GM12873 (cell line): ENCODE results near the gene SC5D.

Experiments used
- CTCF ChIP-seq: IDR thresholded peaks from 2 replicates; pipeline ENCODE4 v1.5.1; 2012; ENCODE audit warnings: low read depth, mild to moderate bottlenecking, moderate library complexity, low read length, control low read depth; ENCODE audit not compliant: insufficient read depth; ENCODE audit errors: missing control alignments

SC5D gene

GRCh38 chr11:121350314-121351082 lies 57.9 kb downstream of the SC5D start:
- no peak for TF ChIP-seq CTCF

- TF ChIP-seq CTCF, result no peak
Measured at GRCh38 chr11:121351083-121351630, 58.6 kb downstream of the SC5D start.

DNA sequence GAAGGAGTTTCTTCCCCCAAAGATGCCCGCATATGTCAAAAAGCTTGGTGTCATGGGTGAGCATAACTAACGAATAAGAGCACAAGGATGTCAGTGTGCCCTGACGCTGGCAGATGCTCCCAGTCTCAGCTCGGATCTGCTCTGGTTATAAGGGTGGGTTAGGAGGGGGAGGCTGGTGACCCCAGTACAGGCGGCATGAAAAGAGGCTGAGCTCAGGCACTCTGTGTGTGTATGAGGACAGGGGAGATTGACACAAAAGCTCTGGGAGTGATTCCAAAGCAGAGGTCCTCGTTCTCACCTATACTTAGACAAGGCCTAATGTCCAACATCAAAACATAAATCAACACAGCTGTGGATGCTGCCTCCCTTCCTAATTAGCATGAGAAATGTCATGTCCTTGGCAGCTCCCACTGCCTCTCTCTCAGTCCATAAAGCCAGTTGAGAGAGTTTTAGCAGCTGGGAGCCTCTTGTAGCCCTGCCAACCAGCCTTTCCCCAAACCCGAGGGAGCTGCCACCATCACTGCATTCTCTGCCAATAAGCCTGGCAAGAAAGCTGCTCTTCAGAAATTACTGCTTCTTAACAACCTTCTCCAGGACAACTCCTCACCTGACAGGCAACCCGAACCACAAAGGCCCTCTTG lies 59.8 kb downstream of the SC5D start:
- no peak for TF ChIP-seq CTCF

DNA sequence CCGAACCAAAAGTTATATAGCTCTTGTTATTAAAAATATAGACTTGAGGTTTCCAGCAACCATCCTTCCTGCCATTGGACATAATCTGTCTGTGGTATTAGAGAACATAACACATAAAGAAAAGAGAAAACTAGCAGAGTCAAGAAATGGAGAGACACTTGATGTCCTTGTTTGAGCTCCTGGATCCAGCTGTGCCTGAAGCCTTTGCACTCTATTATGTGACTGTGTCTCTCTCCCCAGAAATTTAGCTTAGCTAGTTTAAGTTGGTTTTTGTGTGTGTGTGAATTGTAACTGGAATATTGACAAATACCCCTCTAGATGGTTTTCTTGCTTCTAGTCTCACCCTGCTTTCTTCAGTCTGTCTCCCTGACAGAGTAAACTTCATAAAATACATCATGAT lies 61.6 kb downstream of the SC5D start:
- no peak for TF ChIP-seq CTCF

DNA sequence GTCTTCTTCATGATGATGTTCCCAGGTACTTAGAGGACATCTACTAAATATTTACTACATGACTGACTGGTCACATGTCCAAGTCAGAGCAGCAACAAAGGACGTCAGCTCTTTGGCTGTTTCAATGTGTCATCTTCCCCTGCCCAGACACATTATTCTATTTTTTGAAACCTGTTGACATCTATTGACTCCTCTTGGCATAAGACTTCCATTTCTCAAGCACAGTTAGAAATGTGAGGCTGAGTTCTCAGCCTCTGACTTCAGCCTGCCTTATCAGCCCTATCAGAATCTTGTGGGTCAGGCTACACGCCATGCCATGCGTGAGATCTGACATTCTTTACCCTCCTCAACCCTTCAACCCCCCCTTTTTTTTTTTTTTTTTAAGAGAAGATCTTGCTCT lies 63.8 kb downstream of the SC5D start:
- no peak for TF ChIP-seq CTCF
